ENCODE measurements around the gene SESN1.

The SESN1 gene

DNA sequence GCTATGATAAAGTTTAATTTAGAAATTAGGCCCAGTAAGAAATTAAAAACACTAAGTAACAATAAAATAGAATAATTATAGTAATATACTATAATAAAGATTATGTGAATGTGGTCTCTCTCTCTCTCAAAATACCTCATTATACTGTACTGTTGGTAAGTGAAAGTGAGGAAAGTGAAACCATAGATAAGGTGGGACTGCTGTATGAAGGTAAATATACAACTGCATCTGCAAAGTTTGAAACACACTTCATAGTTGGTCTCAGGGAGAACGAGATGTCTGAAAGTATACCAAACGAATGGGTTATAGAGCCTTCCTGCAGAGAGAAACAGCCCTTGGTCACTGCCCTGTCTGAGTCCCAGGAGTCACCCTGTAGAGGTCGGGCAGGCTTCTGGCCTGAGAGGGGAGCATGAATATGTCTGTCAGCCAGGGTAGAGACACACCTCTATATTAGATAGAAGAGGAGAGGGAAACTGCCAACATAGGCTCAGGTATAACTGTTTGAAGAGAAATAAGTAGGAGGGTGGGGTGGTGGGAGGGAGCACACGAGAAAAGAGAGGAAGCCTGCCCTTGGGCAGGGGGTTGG, 31.8 kb downstream of the SESN1 start:
- TF ChIP-seq ZNF8 (CRISPR knock-in tag; IDR thresholded peaks at IDR 0.05) (no peak), ZNF565 (CRISPR knock-in tag; conservative IDR thresholded peaks at IDR 0.05; ENCODE audit: low read depth) (no peak), BACH2 (CRISPR knock-in tag; IDR thresholded peaks at IDR 0.05; ENCODE audit: borderline replicate concordance) (no peak), CSDC2 (CRISPR knock-in tag; IDR thresholded peaks at IDR 0.05) (no peak), ZFP30 (CRISPR knock-in tag; IDR thresholded peaks at IDR 0.05) (no peak), GLIS3 (CRISPR knock-in tag; IDR thresholded peaks at IDR 0.05) (no peak), RARB (CRISPR knock-in tag; IDR thresholded peaks at IDR 0.05) (no peak)
- TF ChIP-seq, protein P1, sequence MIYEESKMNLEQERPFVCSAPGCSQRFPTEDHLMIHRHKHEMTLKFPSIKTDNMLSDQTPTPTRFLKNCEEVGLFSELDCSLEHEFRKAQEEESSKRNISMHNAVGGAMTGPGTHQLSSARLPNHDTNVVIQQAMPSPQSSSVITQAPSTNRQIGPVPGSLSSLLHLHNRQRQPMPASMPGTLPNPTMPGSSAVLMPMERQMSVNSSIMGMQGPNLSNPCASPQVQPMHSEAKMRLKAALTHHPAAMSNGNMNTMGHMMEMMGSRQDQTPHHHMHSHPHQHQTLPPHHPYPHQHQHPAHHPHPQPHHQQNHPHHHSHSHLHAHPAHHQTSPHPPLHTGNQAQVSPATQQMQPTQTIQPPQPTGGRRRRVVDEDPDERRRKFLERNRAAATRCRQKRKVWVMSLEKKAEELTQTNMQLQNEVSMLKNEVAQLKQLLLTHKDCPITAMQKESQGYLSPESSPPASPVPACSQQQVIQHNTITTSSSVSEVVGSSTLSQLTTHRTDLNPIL (CRISPR knock-in tag; IDR thresholded peaks at IDR 0.05; ENCODE audit: low read depth) = no peak
- TF ChIP-seq, protein P2, sequence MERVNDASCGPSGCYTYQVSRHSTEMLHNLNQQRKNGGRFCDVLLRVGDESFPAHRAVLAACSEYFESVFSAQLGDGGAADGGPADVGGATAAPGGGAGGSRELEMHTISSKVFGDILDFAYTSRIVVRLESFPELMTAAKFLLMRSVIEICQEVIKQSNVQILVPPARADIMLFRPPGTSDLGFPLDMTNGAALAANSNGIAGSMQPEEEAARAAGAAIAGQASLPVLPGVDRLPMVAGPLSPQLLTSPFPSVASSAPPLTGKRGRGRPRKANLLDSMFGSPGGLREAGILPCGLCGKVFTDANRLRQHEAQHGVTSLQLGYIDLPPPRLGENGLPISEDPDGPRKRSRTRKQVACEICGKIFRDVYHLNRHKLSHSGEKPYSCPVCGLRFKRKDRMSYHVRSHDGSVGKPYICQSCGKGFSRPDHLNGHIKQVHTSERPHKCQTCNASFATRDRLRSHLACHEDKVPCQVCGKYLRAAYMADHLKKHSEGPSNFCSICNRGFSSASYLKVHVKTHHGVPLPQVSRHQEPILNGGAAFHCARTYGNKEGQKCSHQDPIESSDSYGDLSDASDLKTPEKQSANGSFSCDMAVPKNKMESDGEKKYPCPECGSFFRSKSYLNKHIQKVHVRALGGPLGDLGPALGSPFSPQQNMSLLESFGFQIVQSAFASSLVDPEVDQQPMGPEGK (CRISPR knock-in tag; IDR thresholded peaks at IDR 0.05; ENCODE audit: borderline replicate concordance) = no peak

DNA sequence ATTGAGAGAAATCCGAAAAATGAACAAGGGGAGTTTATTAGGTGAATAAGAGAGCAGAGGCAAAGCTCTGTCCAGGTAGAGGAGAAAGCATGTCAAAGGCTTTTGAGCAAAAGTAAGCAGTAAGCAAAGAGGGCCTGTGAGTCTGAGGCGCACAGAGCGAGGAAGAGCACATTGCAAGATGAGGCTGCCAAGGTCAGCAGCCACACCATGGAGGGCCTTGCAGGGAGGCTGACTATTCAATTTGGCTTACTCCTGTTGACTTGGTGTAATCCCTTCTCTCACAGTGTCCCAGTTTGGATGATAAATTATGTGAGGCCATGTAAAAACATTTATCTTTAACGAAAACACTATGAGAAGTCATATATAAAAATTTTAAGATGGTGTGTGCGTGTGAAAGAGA, 32.4 kb downstream of the SESN1 start:
- ATAC-seq = no peak
- TF ChIP-seq GLIS3 (CRISPR knock-in tag; IDR thresholded peaks at IDR 0.05) (no peak), TOX (CRISPR knock-in tag; IDR thresholded peaks at IDR 0.05; ENCODE audit: borderline replicate concordance) (no peak), ARNTL (CRISPR knock-in tag; IDR thresholded peaks at IDR 0.05; ENCODE audit: borderline replicate concordance, low read depth) (no peak), BACH2 (CRISPR knock-in tag; IDR thresholded peaks at IDR 0.05; ENCODE audit: borderline replicate concordance) (no peak), ZNF70 (CRISPR knock-in tag; IDR thresholded peaks at IDR 0.05) (no peak), CSDC2 (CRISPR knock-in tag; IDR thresholded peaks at IDR 0.05) (no peak), ESRRG (CRISPR knock-in tag; IDR thresholded peaks at IDR 0.05) (no peak), TCF4 (CRISPR knock-in tag; IDR thresholded peaks at IDR 0.05; ENCODE audit: borderline replicate concordance) (no peak), ZNF565 (CRISPR knock-in tag; conservative IDR thresholded peaks at IDR 0.05; ENCODE audit: low read depth) (no peak), ZFP30 (CRISPR knock-in tag; IDR thresholded peaks at IDR 0.05) (no peak), SNAI2 (CRISPR knock-in tag; IDR thresholded peaks at IDR 0.05) (no peak), ZC3H10 (CRISPR knock-in tag; IDR thresholded peaks at IDR 0.05) (no peak), RARB (CRISPR knock-in tag; IDR thresholded peaks at IDR 0.05) (no peak), OSR1 (CRISPR knock-in tag; IDR thresholded peaks at IDR 0.05) (no peak)
- TF ChIP-seq, protein P1 (CRISPR knock-in tag; IDR thresholded peaks at IDR 0.05; ENCODE audit: low read depth) = no peak
- TF ChIP-seq, protein P2 (CRISPR knock-in tag; IDR thresholded peaks at IDR 0.05; ENCODE audit: borderline replicate concordance) = no peak
- TF ChIP-seq, protein P3, sequence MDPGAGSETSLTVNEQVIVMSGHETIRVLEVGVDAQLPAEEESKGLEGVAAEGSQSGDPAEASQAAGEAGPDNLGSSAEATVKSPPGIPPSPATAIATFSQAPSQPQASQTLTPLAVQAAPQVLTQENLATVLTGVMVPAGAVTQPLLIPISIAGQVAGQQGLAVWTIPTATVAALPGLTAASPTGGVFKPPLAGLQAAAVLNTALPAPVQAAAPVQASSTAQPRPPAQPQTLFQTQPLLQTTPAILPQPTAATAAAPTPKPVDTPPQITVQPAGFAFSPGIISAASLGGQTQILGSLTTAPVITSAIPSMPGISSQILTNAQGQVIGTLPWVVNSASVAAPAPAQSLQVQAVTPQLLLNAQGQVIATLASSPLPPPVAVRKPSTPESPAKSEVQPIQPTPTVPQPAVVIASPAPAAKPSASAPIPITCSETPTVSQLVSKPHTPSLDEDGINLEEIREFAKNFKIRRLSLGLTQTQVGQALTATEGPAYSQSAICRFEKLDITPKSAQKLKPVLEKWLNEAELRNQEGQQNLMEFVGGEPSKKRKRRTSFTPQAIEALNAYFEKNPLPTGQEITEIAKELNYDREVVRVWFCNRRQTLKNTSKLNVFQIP (CRISPR knock-in tag; IDR thresholded peaks at IDR 0.05; ENCODE audit: borderline replicate concordance, low read depth) = no peak
- TF ChIP-seq, protein P4, sequence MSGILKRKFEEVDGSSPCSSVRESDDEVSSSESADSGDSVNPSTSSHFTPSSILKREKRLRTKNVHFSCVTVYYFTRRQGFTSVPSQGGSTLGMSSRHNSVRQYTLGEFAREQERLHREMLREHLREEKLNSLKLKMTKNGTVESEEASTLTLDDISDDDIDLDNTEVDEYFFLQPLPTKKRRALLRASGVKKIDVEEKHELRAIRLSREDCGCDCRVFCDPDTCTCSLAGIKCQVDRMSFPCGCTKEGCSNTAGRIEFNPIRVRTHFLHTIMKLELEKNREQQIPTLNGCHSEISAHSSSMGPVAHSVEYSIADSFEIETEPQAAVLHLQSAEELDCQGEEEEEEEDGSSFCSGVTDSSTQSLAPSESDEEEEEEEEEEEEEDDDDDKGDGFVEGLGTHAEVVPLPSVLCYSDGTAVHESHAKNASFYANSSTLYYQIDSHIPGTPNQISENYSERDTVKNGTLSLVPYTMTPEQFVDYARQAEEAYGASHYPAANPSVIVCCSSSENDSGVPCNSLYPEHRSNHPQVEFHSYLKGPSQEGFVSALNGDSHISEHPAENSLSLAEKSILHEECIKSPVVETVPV (CRISPR knock-in tag; IDR thresholded peaks at IDR 0.05) = no peak

More for the DNA sequence above, 31.8 kb downstream of the SESN1 start:
- ATAC-seq = no peak

DNA sequence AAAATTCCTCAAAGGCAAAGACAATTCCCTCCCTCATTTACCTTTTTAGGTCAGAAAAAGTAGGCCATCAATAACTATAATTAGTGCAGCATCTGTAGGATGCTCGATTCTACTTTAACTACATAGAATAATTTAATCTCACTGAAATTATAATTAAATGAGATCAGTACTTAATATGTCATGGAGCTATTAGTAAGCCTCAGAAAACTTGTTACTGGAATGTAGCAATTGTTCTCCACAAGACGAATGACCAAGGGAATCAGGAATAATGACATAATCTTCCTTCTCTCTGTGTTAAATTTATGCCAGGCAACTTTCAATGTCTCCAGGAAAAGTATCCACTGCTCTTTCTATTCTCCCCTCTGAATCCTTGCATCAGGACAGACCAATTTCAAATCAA, 34.1 kb downstream of the SESN1 start:
- ATAC-seq = no peak
- TF ChIP-seq ARNTL (CRISPR knock-in tag; IDR thresholded peaks at IDR 0.05; ENCODE audit: borderline replicate concordance, low read depth) (no peak), BACH2 (CRISPR knock-in tag; IDR thresholded peaks at IDR 0.05; ENCODE audit: borderline replicate concordance) (no peak), ISL1 (CRISPR knock-in tag; IDR thresholded peaks at IDR 0.05) (peak; percentile 85), PPARA (CRISPR knock-in tag; IDR thresholded peaks at IDR 0.05; ENCODE audit: borderline replicate concordance) (no peak)
- TF ChIP-seq, protein P5, sequence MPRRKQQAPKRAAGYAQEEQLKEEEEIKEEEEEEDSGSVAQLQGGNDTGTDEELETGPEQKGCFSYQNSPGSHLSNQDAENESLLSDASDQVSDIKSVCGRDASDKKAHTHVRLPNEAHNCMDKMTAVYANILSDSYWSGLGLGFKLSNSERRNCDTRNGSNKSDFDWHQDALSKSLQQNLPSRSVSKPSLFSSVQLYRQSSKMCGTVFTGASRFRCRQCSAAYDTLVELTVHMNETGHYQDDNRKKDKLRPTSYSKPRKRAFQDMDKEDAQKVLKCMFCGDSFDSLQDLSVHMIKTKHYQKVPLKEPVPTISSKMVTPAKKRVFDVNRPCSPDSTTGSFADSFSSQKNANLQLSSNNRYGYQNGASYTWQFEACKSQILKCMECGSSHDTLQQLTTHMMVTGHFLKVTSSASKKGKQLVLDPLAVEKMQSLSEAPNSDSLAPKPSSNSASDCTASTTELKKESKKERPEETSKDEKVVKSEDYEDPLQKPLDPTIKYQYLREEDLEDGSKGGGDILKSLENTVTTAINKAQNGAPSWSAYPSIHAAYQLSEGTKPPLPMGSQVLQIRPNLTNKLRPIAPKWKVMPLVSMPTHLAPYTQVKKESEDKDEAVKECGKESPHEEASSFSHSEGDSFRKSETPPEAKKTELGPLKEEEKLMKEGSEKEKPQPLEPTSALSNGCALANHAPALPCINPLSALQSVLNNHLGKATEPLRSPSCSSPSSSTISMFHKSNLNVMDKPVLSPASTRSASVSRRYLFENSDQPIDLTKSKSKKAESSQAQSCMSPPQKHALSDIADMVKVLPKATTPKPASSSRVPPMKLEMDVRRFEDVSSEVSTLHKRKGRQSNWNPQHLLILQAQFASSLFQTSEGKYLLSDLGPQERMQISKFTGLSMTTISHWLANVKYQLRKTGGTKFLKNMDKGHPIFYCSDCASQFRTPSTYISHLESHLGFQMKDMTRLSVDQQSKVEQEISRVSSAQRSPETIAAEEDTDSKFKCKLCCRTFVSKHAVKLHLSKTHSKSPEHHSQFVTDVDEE (CRISPR knock-in tag; IDR thresholded peaks at IDR 0.05) = no peak
- TF ChIP-seq, protein P1 (CRISPR knock-in tag; IDR thresholded peaks at IDR 0.05; ENCODE audit: low read depth) = peak; percentile 52; the same call in 1 of the 2 replicates
